Adrenal gland (tissue), 12 donors: Measurements from ENCODE around the gene ZFP64. TPM values are rescaled to one million over a fixed set of nuclear protein-coding genes. Genes with fewer than 3 reads are reported as not detected.

Experiments used
- DNase-seq, 7 donors: peaks; one replicate each; pipeline ENCODE4 v3.0.0-alpha.2; 2019 to 2020
- H3K27ac ChIP-seq, 5 donors: fragments of 200-600 bp; sonication (generic) in 4 of 5; 1 replicate in 3 of 5; 2 replicates in 2 of 5; pipeline versions ENCODE4 v1.5.1 to v1.8.0; 2016 to 2020; ENCODE audit warnings: mild to moderate bottlenecking in 1 of 5
- H3K27me3 ChIP-seq: fragments of 200-600 bp; 2 replicates; pipeline ENCODE4 v1.8.0; 2021
- H3K36me3 ChIP-seq, 2 donors: fragments of 200-600 bp; replicated peaks in 1 of 2; 1 replicate in 1 of 2; 2 replicates in 1 of 2; pipeline versions ENCODE4 v1.5.1 to v1.8.0; 2018 to 2022
- H3K4me1 ChIP-seq, 2 donors: fragments of 200-600 bp; replicated peaks in 1 of 2; 1 replicate in 1 of 2; 2 replicates in 1 of 2; pipeline versions ENCODE4 v1.5.1 to v1.8.0; 2018 to 2021
- H3K4me3 ChIP-seq, 4 donors: fragments of 200-600 bp; sonication (generic) in 3 of 4; one replicate each; pipeline ENCODE4 v1.5.1; 2016 to 2018
- H3K9me3 ChIP-seq, 3 donors: fragments of 200-600 bp; sonication (generic) in 1 of 3; replicated peaks in 1 of 3; 1 replicate in 2 of 3; 2 replicates in 1 of 3; pipeline versions ENCODE4 v1.5.1 to v1.8.0; 2016 to 2021
- POLR2A ChIP-seq, 2 donors: fragments of 450-650 bp; IDR thresholded peaks; one replicate each; pipeline ENCODE4 v1.6.1; 2017; ENCODE audit warnings: antibody characterized with exemption in 2 of 2, mild to moderate bottlenecking in 2 of 2, moderate library complexity in 1 of 2
- WGBS, 4 donors: extraction: QIAGEN DNeasy Blood & Tissue Kit in 2 of 4; methylation state at CpG; one replicate each; pipeline versions ENCODE4 v1.1.5 to v1.1.7; 2013 to 2017; 5-methylcytosine and 5-hydroxymethylcytosine counted together
- intact Hi-C, 2 donors: fragments of 100-400 bp; cut with DNase I; formaldehyde crosslinking; loops; one replicate each; pipeline versions ENCODE4 v1.14.1 to v1.15.0; 2022 to 2023
- polyA plus RNA-seq, 3 donors: library from polyadenylated mRNA; stranded (reverse); fragments of 200-250 nt in 2 of 3; fragments of 350-450 nt in 1 of 3; fragmentation: Illumina TruSeq in 1 of 3; extraction: RNeasy Lipid Tissue Mini Kit (QIAGEN cat#74804) in 1 of 3; gene quantifications; one replicate each; pipeline ENCODE4 v1.2.3, GENCODE V29; 2013 to 2014
- total RNA-seq, 9 donors: library from RNA; depleted of rRNA in 4 of 9; stranded (reverse); fragments of >200 nt in 4 of 9; fragments of 120-200 nt in 1 of 9; fragmentation: NEBNext Ultra II Directional in 1 of 9; extraction: Animal tissue kit (Norgen Biotek cat#: 25700) in 1 of 9; gene quantifications; one replicate each; pipeline versions ENCODE4 v1.1.0 to v1.2.4, GENCODE V29; 2013 to 2023
- TF ChIP-seq, protein P1 (sequence below), 6 experiments: fragments of 450-650 bp in 4 of 6; fragments of 200-600 bp in 2 of 6; sonication (generic) in 1 of 6; IDR thresholded peaks; 1 replicate in 5 of 6; 2 replicates in 1 of 6; pipeline versions ENCODE4 v1.5.1 to v1.8.0; 2016 to 2021; ENCODE audit warnings: antibody characterized with exemption in 6 of 6, mild to moderate bottlenecking in 2 of 6, moderate library complexity in 1 of 6
- donor health status: healthy with polysubstance abuse.
- donor health status: Bipolar disorder and iron deficiency.
- donor health status: DM: yes; HTN: yes; CAD: no.
- donor health status: DM: no; HTN: no; CAD: no.
- donor health status: DM: no; HTN: no; CAD: no.
- donor health status: DM: yes; HTN: yes; CAD: no.

ZFP64 gene
- total and polyA plus RNA-seq, 12 donors = 2.3 to 27.6 (median 13.4) TPM

DNA sequence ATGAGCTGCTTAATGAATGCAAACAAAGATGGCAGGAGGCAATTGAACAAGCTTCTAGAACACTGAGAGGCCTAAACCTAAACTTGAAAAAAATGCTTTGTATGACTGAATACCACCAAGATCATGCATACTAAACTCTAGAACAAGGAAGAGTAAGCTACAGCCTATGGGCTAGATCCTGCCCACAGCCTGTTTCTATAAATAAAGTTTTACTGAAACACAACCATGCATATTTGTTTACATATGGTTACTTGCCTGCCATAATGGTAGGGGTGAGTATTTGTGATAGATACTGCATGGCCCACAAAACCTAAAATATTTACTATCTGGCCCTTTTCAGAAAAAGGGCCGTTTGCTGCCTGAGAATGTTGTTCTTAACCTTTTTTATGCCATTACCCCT is 37.0 kb downstream of the ZFP64 start:
- Histone ChIP-seq H3K36me3 (peaks cover 0 to 30% of the 10 kb centered on the region in 2 donors), H3K4me3 (no peak overlapping the region), H3K27ac (no peak overlapping the region), H3K27me3 (no peaks in the 10 kb centered on the region), H3K9me3 (no peaks in the 10 kb centered on the region), H3K4me1 (no peaks in the 10 kb centered on the region)
- intact Hi-C loops = no loop called here
- no peak for TF ChIP-seq POLR2A (IDR thresholded peaks at IDR 0.05)
- TF ChIP-seq, protein P1, sequence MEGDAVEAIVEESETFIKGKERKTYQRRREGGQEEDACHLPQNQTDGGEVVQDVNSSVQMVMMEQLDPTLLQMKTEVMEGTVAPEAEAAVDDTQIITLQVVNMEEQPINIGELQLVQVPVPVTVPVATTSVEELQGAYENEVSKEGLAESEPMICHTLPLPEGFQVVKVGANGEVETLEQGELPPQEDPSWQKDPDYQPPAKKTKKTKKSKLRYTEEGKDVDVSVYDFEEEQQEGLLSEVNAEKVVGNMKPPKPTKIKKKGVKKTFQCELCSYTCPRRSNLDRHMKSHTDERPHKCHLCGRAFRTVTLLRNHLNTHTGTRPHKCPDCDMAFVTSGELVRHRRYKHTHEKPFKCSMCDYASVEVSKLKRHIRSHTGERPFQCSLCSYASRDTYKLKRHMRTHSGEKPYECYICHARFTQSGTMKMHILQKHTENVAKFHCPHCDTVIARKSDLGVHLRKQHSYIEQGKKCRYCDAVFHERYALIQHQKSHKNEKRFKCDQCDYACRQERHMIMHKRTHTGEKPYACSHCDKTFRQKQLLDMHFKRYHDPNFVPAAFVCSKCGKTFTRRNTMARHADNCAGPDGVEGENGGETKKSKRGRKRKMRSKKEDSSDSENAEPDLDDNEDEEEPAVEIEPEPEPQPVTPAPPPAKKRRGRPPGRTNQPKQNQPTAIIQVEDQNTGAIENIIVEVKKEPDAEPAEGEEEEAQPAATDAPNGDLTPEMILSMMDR (IDR thresholded peaks at IDR 0.05) = no peak
- no peak for DNase-seq
- WGBS, 4 donors = 52 to 64% (median 57%) methylated on average over 1 of the region's 1 CpG

DNA sequence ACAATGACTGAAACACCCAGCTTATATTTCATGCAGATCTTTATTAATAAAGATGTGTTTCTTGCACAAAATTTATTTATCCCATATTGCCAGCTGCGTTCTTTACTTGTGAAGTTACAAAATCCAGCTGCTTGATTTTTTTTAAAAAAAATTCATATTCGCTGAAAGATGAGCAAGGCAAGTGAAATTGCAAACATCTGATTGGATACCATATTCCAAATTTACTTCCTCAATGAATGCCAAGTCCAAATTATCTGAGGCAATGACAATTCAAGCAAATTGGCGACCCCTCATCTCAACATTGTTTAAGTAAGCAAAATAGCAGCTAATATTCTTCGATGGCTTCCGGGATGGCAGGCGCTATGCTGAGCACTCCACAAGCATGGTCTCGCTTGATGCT is 37.7 kb downstream of the ZFP64 start:
- Histone ChIP-seq H3K4me3 (no peak overlapping the region), H3K27ac (no peak overlapping the region), H3K4me1 (no peaks in the 10 kb centered on the region), H3K9me3 (no peaks in the 10 kb centered on the region), H3K36me3 (peaks cover 0 to 23% of the 10 kb centered on the region in 2 donors), H3K27me3 (no peaks in the 10 kb centered on the region)
- TF ChIP-seq, protein P1 (IDR thresholded peaks at IDR 0.05) = no peak
- no peak for TF ChIP-seq POLR2A (IDR thresholded peaks at IDR 0.05)
- 81 to 95% (median 87%) methylated on average over 7 of the region's 7 CpGs for WGBS, 4 donors
- DNase-seq = no peak
- intact Hi-C loops = no loop called here

DNA sequence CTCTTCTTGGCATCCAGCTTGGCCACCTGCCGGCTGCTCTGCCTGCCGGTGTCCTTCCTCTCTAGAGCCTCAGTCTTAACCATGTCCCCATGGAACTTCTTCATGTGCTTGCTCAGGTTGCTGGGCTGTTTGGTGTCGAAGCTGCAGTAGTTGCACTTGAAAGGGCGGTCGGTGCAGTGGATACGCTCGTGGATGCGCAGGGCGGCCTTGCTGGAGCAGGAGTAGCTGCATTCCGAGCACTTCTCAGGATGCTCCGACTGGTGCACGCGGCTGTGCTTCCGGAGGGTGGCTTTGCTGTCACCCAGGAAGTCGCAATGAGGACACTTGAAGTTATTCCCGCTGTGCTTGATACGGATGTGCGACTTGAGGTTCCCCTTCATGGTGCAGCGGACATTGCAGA is 38.7 kb downstream of the ZFP64 start:
- no peak for DNase-seq
- no peaks in the 10 kb centered on the region for H3K9me3 ChIP-seq
- WGBS, 4 donors = 95 to 98% (median 97%) methylated on average over 17 to 19 of the region's 19 CpGs
- TF ChIP-seq POLR2A (IDR thresholded peaks at IDR 0.05) = no peak
- TF ChIP-seq, protein P1 (IDR thresholded peaks at IDR 0.05) = no peak
- H3K4me3 ChIP-seq = no peak overlapping the region
- H3K4me1 ChIP-seq = no peaks in the 10 kb centered on the region
- intact Hi-C loops = no loop called here
- no peaks in the 10 kb centered on the region for H3K27me3 ChIP-seq
- no peak overlapping the region for H3K27ac ChIP-seq
- peaks cover 0 to 16% of the 10 kb centered on the region in 2 donors for H3K36me3 ChIP-seq

DNA sequence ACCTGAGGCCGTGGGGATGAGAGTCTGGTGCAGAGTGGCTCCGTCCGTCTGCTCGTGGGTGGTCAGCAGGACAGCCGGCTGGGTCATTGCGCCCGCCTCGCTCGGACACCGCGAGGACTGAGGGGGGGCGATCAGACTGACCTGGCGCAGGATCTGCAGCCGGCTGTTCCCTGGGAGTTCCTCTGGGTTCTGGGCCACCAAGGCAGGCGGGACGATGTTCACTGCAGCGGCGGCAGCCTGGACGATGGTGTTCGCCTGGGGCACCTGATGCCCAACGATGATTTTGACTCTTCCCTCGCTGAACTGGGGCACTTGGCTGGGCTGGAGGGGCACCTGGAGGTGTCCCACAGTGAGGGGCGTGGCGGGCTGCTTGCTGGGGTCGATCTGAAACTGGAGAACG is 39.2 kb downstream of the ZFP64 start:
- intact Hi-C loops = no loop called here
- TF ChIP-seq, protein P1 (IDR thresholded peaks at IDR 0.05) = no peak
- TF ChIP-seq POLR2A (IDR thresholded peaks at IDR 0.05) = no peak
- Histone ChIP-seq H3K27ac (no peak overlapping the region), H3K36me3 (peaks cover 0 to 16% of the 10 kb centered on the region in 2 donors), H3K4me1 (no peaks in the 10 kb centered on the region), H3K4me3 (no peak overlapping the region), H3K9me3 (no peaks in the 10 kb centered on the region), H3K27me3 (no peaks in the 10 kb centered on the region)
- WGBS, 4 donors = 89 to 96% (median 96%) methylated on average over 5 to 26 of the region's 26 CpGs
- DNase-seq = no peak
